Neutrophil (primary cell): ENCODE results near the gene TDP2.

Experiments
- H3K27ac ChIP-seq: fragments of 200-600 bp; sonication (generic); 2 replicates; pipeline ENCODE4 v1.5.1; 2016; ENCODE audit warnings: mild to moderate bottlenecking, moderate library complexity
- H3K27me3 ChIP-seq: fragments of 200-600 bp; sonication (generic); 2 replicates; pipeline ENCODE4 v1.6.0; 2016; ENCODE audit warnings: mild to moderate bottlenecking
- H3K36me3 ChIP-seq: fragments of 200-600 bp; sonication (generic); 2 replicates; pipeline ENCODE4 v1.5.1; 2017
- H3K4me1 ChIP-seq, 2 experiments: fragments of 200-600 bp in 1 of 2; sonication (generic) in 1 of 2; 1 replicate in 1 of 2; 2 replicates in 1 of 2; pipeline versions ENCODE4 v1.5.1 to v1.6.1; 2013 to 2016; ENCODE audit warnings: low read depth in 1 of 2, low read length in 1 of 2, mild to moderate bottlenecking in 1 of 2, moderate library complexity in 1 of 2; ENCODE audit not compliant: control insufficient read depth in 1 of 2, insufficient read depth in 1 of 2
- H3K4me3 ChIP-seq, 2 experiments: fragments of 200-600 bp in 1 of 2; sonication (generic) in 1 of 2; 1 replicate in 1 of 2; 2 replicates in 1 of 2; pipeline ENCODE4 v1.5.1; 2013 to 2016; ENCODE audit warnings: low read depth in 1 of 2, low read length in 1 of 2, mild to moderate bottlenecking in 1 of 2, moderate library complexity in 1 of 2
- H3K9me3 ChIP-seq: fragments of 200-600 bp; sonication (generic); 2 replicates; pipeline ENCODE4 v1.5.1; 2016
- TF ChIP-seq, protein P1 (sequence below): fragments of 200-600 bp; sonication (generic); IDR thresholded peaks from 2 replicates; pipeline ENCODE4 v1.5.1; 2016; ENCODE audit warnings: antibody characterized with exemption

Gene TDP2

DNA sequence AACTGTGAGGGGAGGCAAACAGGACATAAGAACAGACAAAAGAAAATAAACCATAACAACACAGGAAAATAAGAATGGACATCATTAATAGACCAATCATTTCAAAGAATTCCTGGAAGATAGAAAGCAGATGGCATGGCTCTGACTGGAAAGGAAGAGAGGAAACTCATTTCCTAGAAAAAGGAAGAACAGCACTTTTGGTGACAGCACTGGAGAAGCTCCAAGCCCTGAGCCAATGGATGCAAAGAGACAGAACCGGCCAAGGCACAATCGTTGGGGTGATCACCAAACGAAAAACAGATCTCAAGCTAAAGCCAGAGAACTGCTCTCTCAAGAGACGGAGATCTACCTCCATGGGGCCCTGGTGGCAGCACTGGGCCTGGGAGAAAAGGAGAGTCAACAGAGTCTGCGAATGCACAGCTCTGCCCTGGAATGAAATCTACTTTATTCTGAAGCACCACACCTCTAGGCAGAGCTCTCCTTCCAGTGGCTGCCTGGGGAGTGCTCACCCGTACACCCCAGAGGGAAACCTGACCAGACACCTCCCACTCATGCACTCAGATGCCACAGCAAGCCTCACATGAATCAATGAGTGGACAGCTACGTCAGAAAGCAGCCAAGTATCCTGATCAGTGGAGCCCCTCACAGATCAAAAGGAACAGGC is 44.9 kb downstream of the TDP2 start:
- no peak overlapping the region for H3K27ac ChIP-seq
- TF ChIP-seq, protein P1, sequence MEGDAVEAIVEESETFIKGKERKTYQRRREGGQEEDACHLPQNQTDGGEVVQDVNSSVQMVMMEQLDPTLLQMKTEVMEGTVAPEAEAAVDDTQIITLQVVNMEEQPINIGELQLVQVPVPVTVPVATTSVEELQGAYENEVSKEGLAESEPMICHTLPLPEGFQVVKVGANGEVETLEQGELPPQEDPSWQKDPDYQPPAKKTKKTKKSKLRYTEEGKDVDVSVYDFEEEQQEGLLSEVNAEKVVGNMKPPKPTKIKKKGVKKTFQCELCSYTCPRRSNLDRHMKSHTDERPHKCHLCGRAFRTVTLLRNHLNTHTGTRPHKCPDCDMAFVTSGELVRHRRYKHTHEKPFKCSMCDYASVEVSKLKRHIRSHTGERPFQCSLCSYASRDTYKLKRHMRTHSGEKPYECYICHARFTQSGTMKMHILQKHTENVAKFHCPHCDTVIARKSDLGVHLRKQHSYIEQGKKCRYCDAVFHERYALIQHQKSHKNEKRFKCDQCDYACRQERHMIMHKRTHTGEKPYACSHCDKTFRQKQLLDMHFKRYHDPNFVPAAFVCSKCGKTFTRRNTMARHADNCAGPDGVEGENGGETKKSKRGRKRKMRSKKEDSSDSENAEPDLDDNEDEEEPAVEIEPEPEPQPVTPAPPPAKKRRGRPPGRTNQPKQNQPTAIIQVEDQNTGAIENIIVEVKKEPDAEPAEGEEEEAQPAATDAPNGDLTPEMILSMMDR = no peak
- no peaks in the 10 kb centered on the region for H3K4me1 ChIP-seq
- no peaks in the 10 kb centered on the region for H3K36me3 ChIP-seq
- no peak overlapping the region for H3K4me3 ChIP-seq
- H3K9me3 ChIP-seq = no peaks in the 10 kb centered on the region
- no peaks in the 10 kb centered on the region for H3K27me3 ChIP-seq

DNA sequence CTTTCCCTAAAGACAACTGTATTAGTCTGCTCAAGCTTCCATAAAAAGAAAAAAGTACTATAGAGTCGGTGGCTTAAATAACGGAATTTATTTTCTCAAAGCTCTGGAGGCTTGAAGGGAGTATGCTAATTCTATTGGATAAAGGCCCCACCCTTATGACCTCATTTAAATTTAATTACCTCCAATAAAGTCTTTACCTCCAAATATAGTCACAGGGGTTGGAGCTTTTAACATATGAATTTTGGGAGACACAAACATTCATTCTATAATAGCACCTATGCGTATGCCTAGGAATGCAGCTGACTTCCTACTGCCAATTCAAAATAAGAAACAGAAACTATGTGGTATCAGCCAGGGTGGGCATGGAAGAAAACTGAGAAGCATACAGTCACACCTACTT is 46.1 kb downstream of the TDP2 start:
- no peaks in the 10 kb centered on the region for H3K9me3 ChIP-seq
- TF ChIP-seq, protein P1 = no peak
- no peaks in the 10 kb centered on the region for H3K4me1 ChIP-seq
- no peak overlapping the region for H3K27ac ChIP-seq
- peaks cover 6% of the 10 kb centered on the region for H3K27me3 ChIP-seq
- no peak overlapping the region for H3K4me3 ChIP-seq
- no peaks in the 10 kb centered on the region for H3K36me3 ChIP-seq

DNA sequence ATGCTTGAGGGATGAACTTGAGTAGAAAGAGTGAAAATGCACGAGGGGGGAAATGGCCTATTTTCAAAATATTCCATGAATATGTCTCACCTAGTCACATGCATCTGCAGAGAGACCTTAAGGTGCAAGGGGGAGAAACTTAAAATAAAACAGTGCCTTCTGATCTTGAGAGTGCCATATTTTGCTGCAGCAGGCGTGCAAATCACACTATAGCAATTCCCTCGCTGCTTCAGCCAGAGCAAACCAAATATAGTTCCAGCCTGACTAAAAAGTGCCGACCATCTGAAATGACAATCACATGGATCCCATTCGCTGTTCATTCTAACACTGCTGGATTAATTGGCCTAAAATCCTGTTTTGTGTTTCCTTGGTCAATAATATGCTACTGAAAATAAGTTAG is 47.0 kb downstream of the TDP2 start:
- peaks cover 14% of the 10 kb centered on the region for H3K27me3 ChIP-seq
- H3K27ac ChIP-seq = no peak overlapping the region
- no peaks in the 10 kb centered on the region for H3K36me3 ChIP-seq
- H3K4me1 ChIP-seq = no peaks in the 10 kb centered on the region
- TF ChIP-seq, protein P1 = no peak
- no peaks in the 10 kb centered on the region for H3K9me3 ChIP-seq
- H3K4me3 ChIP-seq = no peak overlapping the region

DNA sequence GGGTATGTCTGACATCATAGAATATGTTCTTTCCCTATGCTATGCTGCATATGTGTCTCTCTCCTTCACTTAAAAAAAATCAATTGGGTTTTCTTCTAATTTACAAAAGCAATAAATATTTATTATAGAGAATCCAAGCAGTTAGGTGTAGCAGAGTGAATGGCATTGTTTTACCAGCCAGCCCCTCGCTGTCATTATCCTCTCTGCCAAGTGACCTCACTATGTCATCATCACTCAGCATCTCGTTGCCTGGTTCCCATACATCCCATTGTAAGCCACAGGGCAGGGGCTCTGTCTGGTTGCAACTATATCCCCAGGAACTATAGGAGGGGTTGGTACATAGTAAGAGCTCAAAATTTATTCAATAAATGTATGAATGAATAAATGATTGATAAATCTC is 52.1 kb downstream of the TDP2 start:
- Histone ChIP-seq H3K36me3 (no peaks in the 10 kb centered on the region), H3K27ac (no peak overlapping the region), H3K4me1 (no peaks in the 10 kb centered on the region), H3K9me3 (no peaks in the 10 kb centered on the region), H3K27me3 (peaks cover 31% of the 10 kb centered on the region), H3K4me3 (no peak overlapping the region)
- TF ChIP-seq, protein P1 = no peak

DNA sequence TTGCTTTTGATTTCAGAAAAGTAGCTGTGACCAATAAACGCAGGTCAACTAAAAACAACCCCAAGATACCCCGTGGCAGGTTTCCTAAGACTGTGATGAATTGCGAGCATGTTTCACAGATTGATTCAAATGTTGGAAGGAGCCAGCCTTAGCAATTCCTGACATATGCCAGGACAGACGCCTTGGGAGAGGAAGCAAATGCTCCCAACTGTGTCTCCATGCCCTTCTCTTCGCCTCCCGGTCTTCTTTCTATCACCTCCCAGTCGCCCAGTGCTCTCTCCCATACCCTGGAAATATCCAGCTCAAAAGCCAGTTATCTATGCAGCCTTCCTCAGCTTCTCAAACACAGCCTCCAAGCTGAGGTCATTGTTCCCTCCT is 52.7 kb downstream of the TDP2 start:
- Histone ChIP-seq H3K4me3 (no peak overlapping the region), H3K9me3 (no peaks in the 10 kb centered on the region), H3K36me3 (no peaks in the 10 kb centered on the region), H3K27me3 (peaks cover 31% of the 10 kb centered on the region), H3K27ac (no peak overlapping the region), H3K4me1 (no peaks in the 10 kb centered on the region)
- TF ChIP-seq, protein P1 = no peak
